Hepatocyte (in vitro differentiated cells): Measurements from ENCODE around the gene NPM1.

ENCODE experiments used
- CTCF ChIP-seq: fragments of 200-600 bp; sonication (generic); IDR thresholded peaks from 2 replicates; pipeline ENCODE4 v1.5.1; 2016; ENCODE audit warnings: antibody characterized with exemption, mild to moderate bottlenecking; ENCODE audit not compliant: poor library complexity
- EZH2phosphoT487 ChIP-seq: fragments of 200-600 bp; sonication (generic); IDR thresholded peaks from one replicate; pipeline ENCODE4 v1.6.1; 2018; ENCODE audit warnings: antibody characterized with exemption, mild to moderate bottlenecking, low read depth, moderate library complexity; ENCODE audit not compliant: unreplicated experiment, severe bottlenecking

- TF ChIP-seq CTCF (no peak), EZH2phosphoT487 (no peak)
These were observed 32.2 kb downstream of the NPM1 start for GRCh38 chr5:171419688-171420430.
